Measurements from ENCODE around the gene PUS3.

The PUS3 gene

GRCh38 chr11:125902927-125903710 lies at the start of gene PUS3:
Gene PUS3, minus strand, starts transcription at chr11:125903206. Its CDS starts 6,922 bp downstream, at chr11:125896284.
- peak; percentile 78 to 85 (median 82) for DNase-seq (ENCODE audit: low read depth in 4 of 4, low spot score in 1 of 4)

GRCh38 chr11:125952559-125952958 lies 49.6 kb upstream of the PUS3 start:
- no peak for DNase-seq (ENCODE audit: low read depth in 4 of 4, low spot score in 1 of 4)

- no peak for DNase-seq (ENCODE audit: low read depth in 4 of 4, low spot score in 1 of 4)
These were observed 48.7 kb upstream of the PUS3 start for GRCh38 chr11:125951731-125952130.

- DNase-seq (ENCODE audit: low read depth in 4 of 4, low spot score in 1 of 4), result no peak
These were observed 48.0 kb upstream of the PUS3 start for GRCh38 chr11:125950696-125951651.

- DNase-seq (ENCODE audit: low read depth in 4 of 4, low spot score in 1 of 4), result no peak
These were observed 47.1 kb upstream of the PUS3 start for GRCh38 chr11:125950178-125950490.

- no peak for DNase-seq (ENCODE audit: low read depth in 4 of 4, low spot score in 1 of 4)
These were observed 46.5 kb upstream of the PUS3 start for GRCh38 chr11:125949271-125950177.

GRCh38 chr11:125948278-125949051 lies 45.5 kb upstream of the PUS3 start:
- DNase-seq (ENCODE audit: low read depth in 4 of 4, low spot score in 1 of 4), result no peak

- DNase-seq (ENCODE audit: low read depth in 4 of 4, low spot score in 1 of 4), result no peak
These were observed 44.6 kb upstream of the PUS3 start for GRCh38 chr11:125947419-125948277.

- DNase-seq (ENCODE audit: low read depth in 4 of 4, low spot score in 1 of 4), result no peak
These were observed 43.9 kb upstream of the PUS3 start for GRCh38 chr11:125946712-125947418.

- no peak for DNase-seq (ENCODE audit: low read depth in 4 of 4, low spot score in 1 of 4)
These were observed 43.0 kb upstream of the PUS3 start, which contains the start of gene VSIG10L2 for GRCh38 chr11:125945797-125946520. Gene VSIG10L2, plus strand, starts transcription at chr11:125946044. Its CDS starts 12 bp downstream, at chr11:125946056.

GRCh38 chr11:125945011-125945796 lies 42.2 kb upstream of the PUS3 start:
- no peak for DNase-seq (ENCODE audit: low read depth in 4 of 4, low spot score in 1 of 4)

- no peak for DNase-seq (ENCODE audit: low read depth in 4 of 4, low spot score in 1 of 4)
These were observed 41.5 kb upstream of the PUS3 start for GRCh38 chr11:125944350-125945010.

- DNase-seq (ENCODE audit: low read depth in 4 of 4, low spot score in 1 of 4), result no peak
These were observed 40.8 kb upstream of the PUS3 start for GRCh38 chr11:125943661-125944349.

- DNase-seq (ENCODE audit: low read depth in 4 of 4, low spot score in 1 of 4), result no peak
These were observed 39.9 kb upstream of the PUS3 start for GRCh38 chr11:125942771-125943428.
